DMS114 treated with DMSO at 0.1 percent for 48 hours (cell line): ENCODE data around the gene RAB4B.
"Not testable (repeated sequence)": the region's sequence is repeated elsewhere in the genome, so short reads cannot be mapped to it uniquely, and the experiment has no call there.

Experiments
- DNase-seq: peaks from one replicate; lab custom pipeline; 2025; ENCODE audit not compliant: unreplicated experiment; lab: John Stamatoyannopoulos, UW

The RAB4B gene

GRCh38 chr19:40777937-40778705, at the start of gene RAB4B:
Gene RAB4B, plus strand, starts transcription at chr19:40778247. Its CDS starts 129 bp downstream, at chr19:40778376.
- peak; percentile 100 for DNase-seq

GRCh38 chr19:40730065-40730464, 48.0 kb upstream of the RAB4B start:
- DNase-seq: not testable (repeated sequence)

GRCh38 chr19:40732304-40732703, 45.7 kb upstream of the RAB4B start:
- not testable (repeated sequence) for DNase-seq

- DNase-seq: no peak
Observed at GRCh38 chr19:40733149-40733548, 44.9 kb upstream of the RAB4B start.

GRCh38 chr19:40735013-40735771, 42.9 kb upstream of the RAB4B start:
- no peak for DNase-seq

GRCh38 chr19:40736661-40737060, 41.4 kb upstream of the RAB4B start:
- DNase-seq: no peak

GRCh38 chr19:40737102-40737644, 40.9 kb upstream of the RAB4B start:
- DNase-seq: no peak

- no peak for DNase-seq
Observed at GRCh38 chr19:40739030-40739839, 38.8 kb upstream of the RAB4B start.

- DNase-seq: no peak
Observed at GRCh38 chr19:40739871-40740703, 38.0 kb upstream of the RAB4B start.

- no peak for DNase-seq
Observed at GRCh38 chr19:40740747-40741146, 37.3 kb upstream of the RAB4B start.

- DNase-seq: no peak
Observed at GRCh38 chr19:40741527-40742390, 36.3 kb upstream of the RAB4B start.

- DNase-seq: no peak
Observed at GRCh38 chr19:40742477-40742876, 35.6 kb upstream of the RAB4B start.

GRCh38 chr19:40742886-40743285, 35.2 kb upstream of the RAB4B start:
- no peak for DNase-seq

- DNase-seq: no peak
Observed at GRCh38 chr19:40743926-40744325, 34.1 kb upstream of the RAB4B start.

GRCh38 chr19:40744554-40745401, 33.3 kb upstream of the RAB4B start:
- no peak for DNase-seq

- DNase-seq: no peak
Observed at GRCh38 chr19:40745402-40745780, 32.7 kb upstream of the RAB4B start.

- no peak for DNase-seq
Observed at GRCh38 chr19:40747536-40747935, 30.5 kb upstream of the RAB4B start.

GRCh38 chr19:40750058-40750873, 27.8 kb upstream of the RAB4B start, which contains the start of gene ACTMAP:
Gene ACTMAP, minus strand, starts transcription at chr19:40750477. Its CDS starts 674 bp downstream, at chr19:40749803.
- peak; percentile 99 for DNase-seq
